HT-29 (cell line): Measurements from ENCODE around the gene PRR13. TPM values are rescaled to one million over a fixed set of nuclear protein-coding genes. Genes with fewer than 3 reads are reported as not detected.
"Not testable (repeated sequence)": the region's sequence is repeated elsewhere in the genome, so short reads cannot be mapped to it uniquely, and the experiment has no call there.

ENCODE experiments used
- DNase-seq: peaks from one replicate; pipeline ENCODE4 v3.0.0-alpha.2; 2015; ENCODE audit warnings: low spot score
- total RNA-seq: library from RNA; depleted of rRNA; stranded (reverse); fragments of >200 nt; shearing (Covaris generic); gene quantifications from 2 replicates; pipeline ENCODE4 v1.2.3, GENCODE V29; 2014; rRNA removed

Gene PRR13, protein sequence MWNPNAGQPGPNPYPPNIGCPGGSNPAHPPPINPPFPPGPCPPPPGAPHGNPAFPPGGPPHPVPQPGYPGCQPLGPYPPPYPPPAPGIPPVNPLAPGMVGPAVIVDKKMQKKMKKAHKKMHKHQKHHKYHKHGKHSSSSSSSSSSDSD
- 122 and 134 TPM in 2 replicates for total RNA-seq

DNA sequence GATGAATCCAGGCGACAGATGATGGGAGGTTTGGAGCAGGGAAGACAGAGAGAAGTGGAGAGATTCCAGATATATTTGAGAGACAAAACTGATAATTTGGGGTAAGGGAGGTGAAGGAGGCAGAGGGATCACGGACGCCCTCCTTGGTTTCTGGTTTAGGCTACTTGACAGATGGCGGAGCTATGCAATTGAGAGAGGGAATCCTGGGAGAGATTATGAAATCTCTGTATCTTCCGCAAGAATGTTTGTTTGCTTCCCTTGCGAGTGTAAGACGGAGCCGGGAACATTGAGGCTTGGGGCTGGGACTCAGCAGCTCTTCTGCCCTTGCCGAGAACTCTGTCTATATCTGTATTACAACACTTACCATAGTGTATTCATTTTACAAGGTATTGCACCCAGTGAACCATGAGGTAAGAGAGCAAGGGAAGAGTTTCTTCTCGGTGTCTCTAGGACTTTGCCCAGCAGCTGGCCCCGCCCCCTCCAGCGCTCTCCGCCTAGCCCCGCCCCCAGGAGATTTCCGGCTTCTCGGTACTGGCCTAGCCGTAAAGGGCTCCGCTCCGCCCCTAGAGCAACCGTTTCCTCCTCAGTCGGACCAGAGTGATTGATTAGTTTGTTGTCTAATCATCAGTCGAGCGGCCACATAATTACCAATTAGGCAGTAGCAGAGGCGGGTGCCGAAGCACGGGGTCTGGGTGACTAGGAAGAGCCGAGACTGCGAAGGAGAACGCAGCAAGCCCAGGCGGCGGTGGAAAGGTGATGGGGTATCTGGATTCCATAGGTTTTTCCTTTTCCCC, at the start of gene PRR13:
TSS of gene PRR13 (plus strand) at position 695 of the 794 bp plus-strand sequence. CDS start 981 bp downstream, outside the sequence.
- peak; percentile 99 for DNase-seq

DNA sequence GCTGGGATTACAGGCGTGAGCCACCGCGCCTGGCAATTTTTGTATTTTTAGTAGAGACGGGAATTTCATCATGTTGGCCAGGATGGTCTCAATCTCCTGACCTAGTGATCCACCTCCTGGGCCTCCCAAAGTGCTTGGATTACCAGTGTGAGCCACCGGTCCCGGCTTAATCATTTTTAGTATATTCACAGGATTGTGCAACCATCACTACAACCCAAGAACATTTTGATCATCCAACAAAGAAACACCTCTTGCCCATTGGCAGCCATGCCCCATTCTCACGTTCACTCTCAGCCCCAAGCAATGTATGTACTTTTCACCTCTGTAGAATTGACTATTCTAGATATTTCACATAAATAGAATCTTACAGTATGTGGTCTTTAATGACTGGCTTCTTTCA, 41.6 kb upstream of the PRR13 start:
- no peak for DNase-seq

DNA sequence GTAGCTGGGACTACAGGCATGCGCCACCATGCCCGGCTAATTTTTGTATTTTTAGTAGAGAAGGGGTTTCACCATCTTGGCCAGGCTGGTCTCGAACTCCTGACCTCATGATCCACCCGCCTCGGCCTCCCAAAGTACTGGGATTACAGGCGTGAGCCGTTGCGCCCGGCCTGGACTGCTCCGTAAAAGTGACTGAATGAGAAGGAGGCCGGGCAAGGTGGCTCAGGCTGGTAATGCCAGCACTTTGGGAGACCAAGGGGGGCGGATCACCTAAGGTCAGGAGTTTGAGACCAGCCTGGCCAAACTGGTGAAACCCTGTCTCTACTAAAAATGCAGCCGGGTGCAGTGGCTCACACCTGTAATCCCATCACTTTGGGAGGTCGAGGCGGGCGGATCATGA, 39.2 kb upstream of the PRR13 start:
- DNase-seq = not testable (repeated sequence)

DNA sequence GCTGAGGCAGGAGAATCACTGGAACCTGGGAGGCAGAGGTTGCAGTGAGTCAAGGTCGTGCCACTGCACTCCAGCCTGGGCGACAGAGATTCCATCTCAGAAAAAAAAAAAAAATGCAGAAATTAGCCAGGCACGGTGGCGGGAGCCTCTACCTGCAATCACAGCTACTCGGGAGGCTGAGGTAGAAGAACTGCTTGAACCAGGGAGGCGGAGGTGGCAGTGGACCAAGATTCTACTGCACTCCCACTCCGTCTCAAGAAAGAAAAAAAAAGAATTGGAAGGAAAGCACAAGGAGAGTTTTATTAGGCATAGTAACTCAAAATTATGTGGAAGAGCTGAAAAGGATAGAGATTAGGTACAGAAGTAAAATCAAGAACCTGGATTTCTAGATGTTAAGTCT, 38.7 kb upstream of the PRR13 start:
- DNase-seq = no peak

DNA sequence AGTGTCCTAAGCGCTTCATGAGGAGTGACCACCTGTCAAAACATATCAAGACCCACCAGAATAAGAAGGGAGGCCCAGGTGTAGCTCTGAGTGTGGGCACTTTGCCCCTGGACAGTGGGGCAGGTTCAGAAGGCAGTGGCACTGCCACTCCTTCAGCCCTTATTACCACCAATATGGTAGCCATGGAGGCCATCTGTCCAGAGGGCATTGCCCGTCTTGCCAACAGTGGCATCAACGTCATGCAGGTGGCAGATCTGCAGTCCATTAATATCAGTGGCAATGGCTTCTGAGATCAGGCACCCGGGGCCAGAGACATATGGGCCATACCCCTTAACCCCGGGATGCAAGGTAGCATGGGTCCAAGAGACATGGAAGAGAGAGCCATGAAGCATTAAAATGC, 30.6 kb upstream of the PRR13 start:
- DNase-seq = no peak

DNA sequence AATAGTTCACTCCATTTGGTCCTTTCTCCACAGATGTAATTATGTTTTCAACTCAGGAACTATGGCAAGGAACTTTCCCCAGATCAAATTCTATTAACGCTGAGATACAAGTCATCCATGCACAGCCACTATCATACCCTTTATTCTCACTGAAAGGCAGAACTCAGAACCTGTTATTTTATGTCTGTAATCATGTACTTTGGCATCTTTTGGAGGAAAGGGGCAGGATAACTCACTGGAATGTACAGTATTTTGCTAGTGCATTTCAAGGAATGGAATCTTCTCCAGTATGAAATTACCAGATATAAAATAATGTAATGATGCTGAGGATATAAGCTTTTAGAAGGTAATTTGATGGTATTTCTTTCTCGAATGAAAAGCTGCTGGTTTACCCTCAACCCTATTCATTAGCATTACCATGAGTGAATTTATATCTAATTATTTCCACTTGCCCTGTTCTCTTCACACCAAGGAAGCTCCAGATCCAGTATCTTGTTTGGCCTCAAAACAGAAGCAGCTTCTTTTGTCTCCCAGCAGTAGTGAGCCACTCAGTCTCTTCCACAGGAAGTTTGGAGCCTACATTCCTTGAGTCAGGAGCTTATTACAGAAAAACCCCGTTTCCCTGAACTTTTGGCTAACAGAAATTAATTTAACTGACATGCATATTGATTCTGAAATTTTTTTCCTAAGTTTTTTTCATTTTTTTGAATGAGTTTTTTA, 27.9 kb upstream of the PRR13 start:
- DNase-seq = no peak

DNA sequence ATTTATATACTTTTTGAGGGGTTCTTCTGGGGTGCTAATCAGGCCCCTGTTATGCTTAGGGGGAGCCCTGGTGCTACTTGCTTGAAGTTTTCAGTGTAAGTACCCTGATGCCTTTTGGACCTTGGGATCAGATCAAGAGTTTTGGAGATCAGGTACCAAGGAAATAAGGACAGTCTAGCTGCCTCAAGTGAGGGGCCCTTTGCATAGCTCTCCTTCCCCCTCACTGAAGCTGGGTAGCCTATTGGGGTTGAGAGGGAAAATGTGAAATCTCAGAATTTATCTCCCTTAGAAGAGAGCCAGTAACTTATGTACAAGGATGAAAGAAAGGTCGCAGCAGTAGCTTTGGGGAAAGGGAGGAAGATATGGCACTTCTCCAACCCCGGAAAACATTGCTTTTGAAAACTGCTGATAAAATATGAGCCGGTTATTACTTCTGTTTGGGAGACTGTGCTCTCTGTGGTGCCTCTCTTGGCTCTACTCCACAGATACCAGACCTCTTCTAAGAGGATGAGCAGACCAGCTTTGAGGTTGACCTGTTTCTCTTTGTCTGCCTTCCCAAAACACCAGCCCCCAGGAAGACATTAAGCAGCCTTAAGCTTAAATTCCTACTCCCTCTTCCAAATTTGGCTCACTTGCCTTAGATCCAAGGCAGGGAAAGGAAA, 26.6 kb upstream of the PRR13 start:
- DNase-seq = no peak

DNA sequence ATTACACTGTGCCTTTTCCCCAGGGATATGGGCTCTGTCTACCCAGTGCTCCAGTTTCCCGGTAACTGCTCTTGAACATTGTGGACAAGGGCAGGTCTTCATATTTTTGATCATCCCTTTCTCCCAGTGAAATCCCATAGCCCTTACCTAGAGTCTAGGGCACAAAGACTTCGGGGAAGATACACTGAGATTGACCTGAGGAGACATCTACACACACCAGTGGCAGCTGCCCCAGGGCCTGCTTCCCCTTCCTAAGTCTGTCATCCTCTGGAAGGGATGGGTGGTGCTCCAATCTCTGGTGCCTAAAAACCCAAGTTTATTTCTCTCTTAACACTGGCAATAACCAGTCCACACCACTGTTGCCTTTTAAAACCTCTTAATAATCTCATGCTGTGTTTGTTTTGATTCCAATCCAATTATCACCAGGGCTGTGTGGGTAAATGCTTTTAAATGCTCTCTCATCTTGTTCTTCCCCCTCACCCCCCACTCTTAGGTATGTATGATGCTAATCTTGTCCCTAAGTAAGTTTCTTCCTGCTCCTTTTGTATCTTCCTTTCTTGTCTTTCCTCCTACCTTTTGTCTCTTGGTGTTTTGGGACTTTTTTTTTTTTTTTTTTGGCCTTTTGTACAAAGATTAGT, 25.7 kb upstream of the PRR13 start:
- DNase-seq = not testable (repeated sequence)

DNA sequence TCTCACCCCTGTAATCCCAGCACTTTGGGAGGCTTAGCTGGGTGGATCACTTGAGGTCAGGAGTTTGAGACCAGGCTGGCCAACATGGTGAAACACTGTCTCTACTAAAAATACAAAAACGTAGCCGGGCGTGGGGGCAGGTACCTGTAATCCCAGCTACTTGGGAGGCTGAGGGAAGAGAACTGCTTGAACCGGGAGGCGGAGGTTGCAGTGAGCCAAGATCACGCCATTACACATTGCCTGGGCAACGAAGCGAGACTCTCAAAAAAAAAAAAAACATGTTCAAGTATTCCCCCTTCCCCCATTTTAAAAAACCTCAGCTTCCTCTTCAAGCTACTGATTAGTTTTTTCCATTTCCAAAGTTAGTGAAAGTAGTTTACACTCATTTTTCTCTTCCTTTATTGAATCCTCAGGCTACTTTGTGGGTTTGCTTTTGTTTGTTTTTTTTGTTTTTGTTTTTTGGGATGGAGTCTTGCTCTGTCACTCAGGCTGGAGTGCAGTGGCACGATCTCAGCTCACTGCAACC, 24.2 kb upstream of the PRR13 start:
- not testable (repeated sequence) for DNase-seq

DNA sequence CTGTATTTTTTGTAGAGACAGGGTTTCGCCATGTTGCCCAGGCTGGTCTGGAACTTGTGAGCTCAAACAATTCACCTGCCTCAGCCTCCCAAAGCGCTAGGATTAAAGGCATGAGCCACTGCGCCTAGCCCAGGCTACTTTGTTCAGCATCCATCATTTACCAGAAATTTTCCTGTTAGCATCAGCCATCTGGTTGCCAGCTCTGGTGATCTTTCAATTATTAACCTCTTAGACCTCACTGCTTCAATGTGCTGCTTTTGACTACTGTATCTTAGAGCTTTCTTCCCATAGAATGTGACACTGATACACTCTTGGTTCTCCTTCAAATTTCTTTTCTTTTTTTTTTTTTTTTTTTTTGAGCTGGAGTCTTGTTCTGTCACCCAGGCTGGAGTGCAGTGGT, 23.3 kb upstream of the PRR13 start:
- no peak for DNase-seq

DNA sequence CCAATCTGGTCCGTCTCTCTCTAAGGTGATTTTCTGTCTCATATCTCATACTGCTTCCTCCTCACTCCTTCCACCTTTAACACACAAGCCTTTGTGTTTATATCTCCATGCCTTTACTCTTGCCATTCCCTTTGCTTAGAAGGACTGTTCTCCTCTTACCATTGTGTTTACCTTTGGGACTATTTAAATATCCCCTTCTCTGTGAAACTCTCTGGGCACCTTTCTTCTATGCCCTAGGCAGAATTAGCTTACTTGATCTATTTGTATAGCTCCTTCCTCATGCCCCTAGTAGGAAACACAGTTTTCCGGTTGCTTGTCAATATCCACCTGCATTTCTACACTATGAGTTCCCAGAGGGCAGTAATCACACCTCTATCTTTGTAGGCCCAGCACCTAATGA, 21.8 kb upstream of the PRR13 start:
- peak; percentile 10 for DNase-seq

DNA sequence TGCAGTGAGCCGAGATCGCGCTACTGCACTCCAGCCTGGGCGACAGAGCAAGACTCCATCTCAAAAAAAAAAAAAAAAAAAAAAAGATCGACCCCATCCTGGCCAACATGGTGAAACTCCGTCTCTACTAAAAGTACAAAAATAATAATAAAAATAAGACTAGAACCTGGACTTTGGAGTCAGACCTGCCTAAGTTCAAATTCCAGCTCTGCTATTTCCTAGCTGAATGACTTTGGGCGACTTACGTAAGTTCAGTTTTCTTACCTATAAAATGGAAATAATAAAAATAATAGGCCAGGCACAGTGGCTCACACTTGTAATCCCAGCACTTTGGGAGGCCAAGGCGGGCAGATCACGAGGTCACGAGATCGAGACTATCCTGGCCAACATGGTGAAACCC, 19.3 kb upstream of the PRR13 start:
- DNase-seq = not testable (repeated sequence)

DNA sequence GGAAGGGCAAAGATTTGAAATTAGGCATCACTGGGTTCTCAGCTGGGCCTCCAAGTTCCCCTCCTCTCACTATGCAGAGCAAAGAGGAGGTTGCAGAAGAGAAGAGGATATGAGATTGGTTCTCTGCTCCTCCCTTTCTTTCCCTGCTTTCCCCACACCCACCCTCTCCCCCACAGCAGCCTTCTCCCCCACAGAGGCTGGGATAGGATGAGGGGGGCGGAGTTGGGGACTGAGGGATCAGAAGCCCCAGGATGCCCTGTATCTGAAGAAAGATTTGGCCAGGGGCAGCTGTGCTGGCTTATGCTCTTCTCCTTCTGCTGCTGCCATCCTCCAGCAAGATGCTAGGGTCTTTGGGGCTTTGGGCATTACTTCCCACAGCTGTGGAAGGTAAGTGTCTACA, 17.9 kb upstream of the PRR13 start, which contains the start of gene AMHR2:
TSS of gene AMHR2 (plus strand) at position 259 of the 400 bp plus-strand sequence. CDS start at position 339, 80 bp downstream.
- no peak for DNase-seq

DNA sequence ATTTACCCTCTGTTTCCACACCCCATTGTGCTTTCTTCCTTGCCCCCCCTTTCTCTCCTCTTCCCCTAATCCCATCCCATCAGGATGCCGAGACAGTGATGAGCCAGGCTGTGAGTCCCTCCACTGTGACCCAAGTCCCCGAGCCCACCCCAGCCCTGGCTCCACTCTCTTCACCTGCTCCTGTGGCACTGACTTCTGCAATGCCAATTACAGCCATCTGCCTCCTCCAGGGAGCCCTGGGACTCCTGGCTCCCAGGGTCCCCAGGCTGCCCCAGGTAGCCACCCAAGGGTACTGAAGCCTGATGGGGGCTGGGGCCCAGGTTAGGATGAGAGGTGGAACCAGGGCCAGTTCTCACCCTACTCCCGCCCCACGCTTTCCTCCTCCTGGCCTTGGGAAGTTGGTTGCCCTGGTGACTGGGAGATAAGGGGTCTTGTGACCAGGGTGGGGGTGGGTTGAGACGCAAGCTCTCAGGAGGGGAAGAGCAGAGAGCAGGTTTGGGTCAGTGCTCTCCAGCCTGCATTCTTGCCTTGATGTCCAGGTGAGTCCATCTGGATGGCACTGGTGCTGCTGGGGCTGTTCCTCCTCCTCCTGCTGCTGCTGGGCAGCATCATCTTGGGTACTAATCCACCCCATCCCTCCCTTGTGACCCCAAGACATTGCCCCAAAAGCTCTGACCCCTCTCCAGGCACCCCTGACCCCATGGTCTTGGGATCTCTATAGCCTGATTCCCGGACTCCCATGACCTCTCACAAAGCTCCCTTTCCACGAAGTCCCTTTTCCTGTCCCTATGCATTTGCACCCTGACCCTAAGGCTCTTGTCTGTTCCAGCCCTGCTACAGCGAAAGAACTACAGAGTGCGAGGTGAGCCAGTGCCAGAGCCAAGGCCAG, 16.7 kb upstream of the PRR13 start:
- DNase-seq = no peak

DNA sequence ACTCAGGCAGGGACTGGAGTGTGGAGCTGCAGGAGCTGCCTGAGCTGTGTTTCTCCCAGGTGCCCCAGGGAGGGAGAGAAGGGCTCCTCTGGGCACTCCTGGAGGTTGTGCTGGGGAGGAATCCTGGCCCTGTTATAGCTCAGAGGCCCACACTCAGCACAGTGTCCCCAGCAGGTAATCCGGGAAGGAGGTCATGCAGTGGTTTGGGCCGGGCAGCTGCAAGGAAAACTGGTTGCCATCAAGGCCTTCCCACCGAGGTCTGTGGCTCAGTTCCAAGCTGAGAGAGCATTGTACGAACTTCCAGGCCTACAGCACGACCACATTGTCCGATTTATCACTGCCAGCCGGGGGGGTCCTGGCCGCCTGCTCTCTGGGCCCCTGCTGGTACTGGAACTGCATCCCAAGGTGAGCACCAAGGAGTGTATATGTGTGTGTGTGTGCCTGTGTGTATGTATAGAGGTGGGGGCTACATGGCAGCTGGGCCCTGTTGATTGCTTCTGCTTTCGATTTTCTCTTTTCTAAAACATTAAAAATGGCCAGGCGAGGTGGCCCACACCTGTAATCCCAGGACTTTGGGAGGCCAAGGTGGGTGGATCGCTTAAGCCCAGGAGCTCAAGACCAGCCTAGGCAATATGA, 15.9 kb upstream of the PRR13 start:
- no peak for DNase-seq

DNA sequence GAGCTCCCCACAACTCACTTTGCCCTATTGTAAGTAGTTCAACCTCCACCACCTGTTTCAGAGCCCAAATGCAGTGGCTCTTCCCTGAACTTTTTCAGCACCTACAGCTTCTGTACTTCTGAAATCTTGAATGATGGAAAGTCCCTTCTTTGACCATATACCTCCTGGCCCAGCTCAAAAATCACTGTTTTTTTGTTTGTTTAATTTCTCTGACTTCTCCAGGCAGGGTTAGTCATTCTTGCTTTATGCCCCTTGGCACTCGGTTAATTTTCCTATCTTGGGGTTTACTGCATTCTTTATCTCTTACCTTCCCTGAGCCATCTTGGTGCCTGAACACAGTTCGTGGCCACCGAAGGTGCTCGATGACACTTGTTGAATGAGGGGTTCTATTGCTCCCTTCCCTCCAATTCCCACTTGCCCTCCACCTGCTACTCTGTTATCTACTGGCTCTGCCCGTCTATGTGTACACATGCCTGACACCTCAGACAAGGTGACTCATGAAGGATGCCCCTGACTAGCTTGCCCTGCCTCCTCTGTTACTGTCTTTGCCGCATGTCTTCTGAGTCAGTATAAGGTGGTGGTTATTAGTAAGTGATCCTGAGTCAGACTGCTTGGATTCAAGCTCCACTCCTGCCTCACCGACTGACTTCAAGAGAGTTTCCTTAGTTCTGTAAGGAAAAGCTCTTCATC, 13.5 kb upstream of the PRR13 start:
- DNase-seq = peak; percentile 67

DNA sequence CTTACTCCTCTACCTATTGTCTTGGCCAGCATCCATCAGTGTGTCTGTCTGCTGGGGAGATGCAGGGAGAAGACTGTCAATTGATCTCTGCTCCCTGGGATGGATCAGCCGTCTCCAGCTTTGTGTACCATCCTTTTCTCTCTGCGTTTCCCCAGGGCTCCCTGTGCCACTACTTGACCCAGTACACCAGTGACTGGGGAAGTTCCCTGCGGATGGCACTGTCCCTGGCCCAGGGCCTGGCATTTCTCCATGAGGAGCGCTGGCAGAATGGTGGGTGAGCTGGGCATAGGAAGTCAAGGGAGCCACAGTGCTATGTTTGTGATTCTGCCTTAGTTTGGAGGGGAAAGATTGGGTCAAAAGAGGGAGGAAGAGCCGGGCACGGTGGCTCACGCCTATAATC, 12.8 kb upstream of the PRR13 start:
- DNase-seq = no peak

DNA sequence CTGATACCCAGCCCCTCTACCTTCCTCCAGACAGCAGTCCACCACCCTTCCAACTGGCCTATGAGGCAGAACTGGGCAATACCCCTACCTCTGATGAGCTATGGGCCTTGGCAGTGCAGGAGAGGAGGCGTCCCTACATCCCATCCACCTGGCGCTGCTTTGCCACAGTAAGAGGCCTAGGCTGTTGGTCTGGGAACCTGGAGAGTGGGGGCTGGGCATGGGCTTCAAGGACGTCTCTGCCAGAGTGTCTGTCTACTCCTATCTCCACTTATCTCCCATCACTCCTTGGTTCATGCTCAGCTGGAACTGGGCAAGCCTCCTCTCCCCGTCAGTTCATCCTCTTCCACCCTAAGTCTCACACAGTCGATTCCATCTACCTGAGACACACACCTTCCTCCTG, 11.4 kb upstream of the PRR13 start:
- DNase-seq = no peak

DNA sequence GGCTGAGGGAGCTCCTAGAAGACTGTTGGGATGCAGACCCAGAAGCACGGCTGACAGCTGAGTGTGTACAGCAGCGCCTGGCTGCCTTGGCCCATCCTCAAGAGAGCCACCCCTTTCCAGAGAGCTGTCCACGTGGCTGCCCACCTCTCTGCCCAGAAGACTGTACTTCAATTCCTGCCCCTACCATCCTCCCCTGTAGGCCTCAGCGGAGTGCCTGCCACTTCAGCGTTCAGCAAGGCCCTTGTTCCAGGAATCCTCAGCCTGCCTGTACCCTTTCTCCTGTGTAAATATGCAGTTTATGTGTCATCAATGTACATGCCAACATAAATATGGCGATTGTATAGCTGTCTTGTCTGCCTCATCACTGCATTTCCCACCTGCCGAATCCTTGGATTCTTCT, 10.3 kb upstream of the PRR13 start:
- DNase-seq = no peak
